ENCODE measurements around the gene TP53I13. TPM values are rescaled to one million over a fixed set of nuclear protein-coding genes. Genes with fewer than 3 reads are reported as not detected.

Gene TP53I13
- total and polyA plus RNA-seq, 4 experiments from 2014 or later, result 31.5 to 158 (median 98.1) TPM

DNA sequence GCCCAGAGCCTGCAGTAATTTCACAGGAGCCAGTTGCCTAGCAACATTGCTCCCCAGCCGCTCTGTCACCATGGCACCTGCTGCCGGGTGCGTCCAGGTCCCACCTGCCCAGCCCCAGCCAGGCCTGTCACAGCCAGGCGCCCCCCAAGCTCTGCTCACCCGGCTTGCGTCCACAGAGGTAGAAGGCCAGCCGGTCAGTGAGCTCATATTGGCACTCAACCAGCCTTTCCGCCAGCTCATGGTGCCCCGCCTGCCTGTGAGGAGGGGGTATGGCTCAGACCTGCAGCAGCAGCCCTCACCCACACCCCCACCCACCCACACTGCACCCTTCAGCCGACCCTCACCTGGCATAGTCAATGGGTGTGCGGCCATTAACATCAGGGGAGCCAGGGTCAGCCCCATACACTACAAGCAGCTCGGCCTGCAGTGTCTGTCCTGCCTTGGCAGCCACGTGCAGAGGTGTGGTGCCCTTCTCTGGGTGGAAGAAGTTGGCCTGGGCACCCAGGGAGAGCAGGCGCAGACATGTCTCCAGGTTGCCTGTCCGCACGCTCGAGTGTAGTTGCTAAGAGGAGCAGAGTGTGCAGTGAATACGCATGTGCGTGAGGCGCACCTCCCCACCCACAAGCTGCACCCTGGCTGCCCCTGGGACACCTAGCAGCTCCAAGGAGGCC is 13.2 kb downstream of the TP53I13 start:
- Mint-ChIP-seq H3K9me3 (no peaks in the 10 kb centered on the region), H3K27me3 (no peaks in the 10 kb centered on the region), H3K27ac (peak overlapping the region in 1 of 7 donors; percentile 13), H3K4me3 (no peak overlapping the region), H3K4me1 (peaks cover 17 to 46% (median 29%) of the 10 kb centered on the region in 4 donors), H3K36me3 (peaks cover 12 to 30% of the 10 kb centered on the region in 2 donors)
- Histone ChIP-seq H3K4me1 (ENCODE audit: insufficient read depth, low read length) (peaks cover 34% of the 10 kb centered on the region), H3K27me3 (ENCODE audit: insufficient read depth, low read length) (no peaks in the 10 kb centered on the region), H3K27ac (ENCODE audit: low read depth, low read length) (no peak overlapping the region), H3K9me3 (ENCODE audit: control insufficient read depth in 1 of 2, low read length in 2 of 2) (no peaks in the 10 kb centered on the region), H3K36me3 (ENCODE audit: insufficient read depth, low read length) (peaks cover 20% of the 10 kb centered on the region), H3K4me3 (ENCODE audit: low read length in 2 of 2) (no peak overlapping the region)
- ChIA-PET CTCF (ENCODE audit: partially characterized antibody) (interaction anchor here (0.8 to 28.5 kb wide), 11 partner anchors 11 to 437 kb away, joined by 3 to 523 read pairs (median 5); partner anchors contain the start of genes ANKRD13B, CORO6 and TP53I13), POLR2A (ENCODE audit: partially characterized antibody) (interaction anchor here (0.5 to 12.9 kb wide), 5 partner anchors 10 to 196 kb away, joined by 3 to 127 read pairs (median 21); partner anchors contain the start of genes ABHD15, ANKRD13B and TP53I13)
- intact Hi-C loops (cut with micrococcal nuclease), result loop anchor here (2.0 kb wide), 2 partner anchors 349 to 419 kb away; partner anchors contain the start of gene SSH2
- no peak for DNase-seq

GRCh38 chr17:29582254-29582765 is 13.8 kb downstream of the TP53I13 start:
- Histone ChIP-seq H3K27ac (ENCODE audit: low read depth, low read length) (no peak overlapping the region), H3K36me3 (ENCODE audit: insufficient read depth, low read length) (peaks cover 20% of the 10 kb centered on the region), H3K27me3 (ENCODE audit: insufficient read depth, low read length) (no peaks in the 10 kb centered on the region), H3K9me3 (ENCODE audit: control insufficient read depth in 1 of 2, low read length in 2 of 2) (no peaks in the 10 kb centered on the region), H3K4me1 (ENCODE audit: insufficient read depth, low read length) (peaks cover 40% of the 10 kb centered on the region), H3K4me3 (ENCODE audit: low read length in 2 of 2) (no peak overlapping the region)
- ChIA-PET CTCF (ENCODE audit: partially characterized antibody) (interaction anchor here (1.5 to 28.5 kb wide), 5 partner anchors 10 to 437 kb away, joined by 4 to 523 read pairs (median 34); partner anchors contain the start of genes ANKRD13B, CORO6 and TP53I13), POLR2A (ENCODE audit: partially characterized antibody) (interaction anchor here (3.5 to 12.9 kb wide), 3 partner anchors 9 to 34 kb away, joined by 21 to 127 read pairs (median 115); partner anchors contain the start of genes ABHD15, ANKRD13B and TP53I13)
- H3K4me1 Mint-ChIP-seq, result peaks cover 18 to 52% (median 33%) of the 10 kb centered on the region in 4 donors
- intact Hi-C loops (cut with micrococcal nuclease), result no loop called here
- H3K27me3 Mint-ChIP-seq, result no peaks in the 10 kb centered on the region
- no peak for DNase-seq
- H3K4me3 Mint-ChIP-seq, result no peak overlapping the region
- peaks cover 12 to 30% of the 10 kb centered on the region in 2 donors for H3K36me3 Mint-ChIP-seq
- peak overlapping the region in 3 of 7 donors; percentile 13 to 43 (median 23) for H3K27ac Mint-ChIP-seq
- no peaks in the 10 kb centered on the region for H3K9me3 Mint-ChIP-seq

DNA sequence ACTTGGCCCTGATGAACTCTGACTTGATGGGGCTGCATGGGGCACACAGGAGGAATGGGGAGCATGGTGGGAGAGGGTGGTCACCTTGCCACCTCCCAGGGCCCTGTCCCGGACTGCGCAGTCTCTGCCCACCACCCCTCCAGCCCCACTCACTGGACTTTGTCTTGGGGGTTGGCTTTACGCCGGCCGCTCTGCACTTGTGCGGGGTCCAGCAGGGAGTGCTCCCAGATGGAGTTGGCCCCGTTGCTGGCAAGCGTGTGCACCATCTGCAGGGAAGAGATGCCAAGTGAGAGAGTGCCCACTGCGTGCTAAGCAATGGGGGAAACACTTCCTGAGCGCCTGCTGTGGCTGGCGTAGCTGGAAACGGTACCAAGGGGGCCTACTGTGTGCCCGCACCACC is 14.3 kb downstream of the TP53I13 start:
- Histone ChIP-seq H3K9me3 (ENCODE audit: control insufficient read depth in 1 of 2, low read length in 2 of 2) (no peaks in the 10 kb centered on the region), H3K36me3 (ENCODE audit: insufficient read depth, low read length) (peaks cover 18% of the 10 kb centered on the region), H3K27me3 (ENCODE audit: insufficient read depth, low read length) (no peaks in the 10 kb centered on the region), H3K4me1 (ENCODE audit: insufficient read depth, low read length) (peaks cover 44% of the 10 kb centered on the region), H3K27ac (ENCODE audit: low read depth, low read length) (no peak overlapping the region), H3K4me3 (ENCODE audit: low read length in 2 of 2) (no peak overlapping the region)
- POLR2A ChIA-PET (ENCODE audit: partially characterized antibody), result interaction anchor here (3.5 to 12.9 kb wide), 3 partner anchors 9 to 33 kb away, joined by 21 to 127 read pairs (median 115); partner anchors contain the start of genes ABHD15, ANKRD13B and TP53I13
- no peaks in the 10 kb centered on the region for H3K9me3 Mint-ChIP-seq
- peak overlapping the region in 1 of 7 donors; percentile 18 for H3K27ac Mint-ChIP-seq
- peaks cover 12 to 28% of the 10 kb centered on the region in 2 donors for H3K36me3 Mint-ChIP-seq
- DNase-seq, result no peak
- peaks cover 23 to 57% (median 38%) of the 10 kb centered on the region in 4 donors for H3K4me1 Mint-ChIP-seq
- intact Hi-C loops (cut with micrococcal nuclease), result no loop called here
- no peak overlapping the region for H3K4me3 Mint-ChIP-seq
- H3K27me3 Mint-ChIP-seq, result no peaks in the 10 kb centered on the region
- CTCF ChIA-PET (ENCODE audit: partially characterized antibody), result interaction anchor here (8.2 to 28.5 kb wide), 2 partner anchors 10 to 34 kb away, joined by 105 to 523 read pairs; partner anchors contain the start of genes ANKRD13B and CORO6

DNA sequence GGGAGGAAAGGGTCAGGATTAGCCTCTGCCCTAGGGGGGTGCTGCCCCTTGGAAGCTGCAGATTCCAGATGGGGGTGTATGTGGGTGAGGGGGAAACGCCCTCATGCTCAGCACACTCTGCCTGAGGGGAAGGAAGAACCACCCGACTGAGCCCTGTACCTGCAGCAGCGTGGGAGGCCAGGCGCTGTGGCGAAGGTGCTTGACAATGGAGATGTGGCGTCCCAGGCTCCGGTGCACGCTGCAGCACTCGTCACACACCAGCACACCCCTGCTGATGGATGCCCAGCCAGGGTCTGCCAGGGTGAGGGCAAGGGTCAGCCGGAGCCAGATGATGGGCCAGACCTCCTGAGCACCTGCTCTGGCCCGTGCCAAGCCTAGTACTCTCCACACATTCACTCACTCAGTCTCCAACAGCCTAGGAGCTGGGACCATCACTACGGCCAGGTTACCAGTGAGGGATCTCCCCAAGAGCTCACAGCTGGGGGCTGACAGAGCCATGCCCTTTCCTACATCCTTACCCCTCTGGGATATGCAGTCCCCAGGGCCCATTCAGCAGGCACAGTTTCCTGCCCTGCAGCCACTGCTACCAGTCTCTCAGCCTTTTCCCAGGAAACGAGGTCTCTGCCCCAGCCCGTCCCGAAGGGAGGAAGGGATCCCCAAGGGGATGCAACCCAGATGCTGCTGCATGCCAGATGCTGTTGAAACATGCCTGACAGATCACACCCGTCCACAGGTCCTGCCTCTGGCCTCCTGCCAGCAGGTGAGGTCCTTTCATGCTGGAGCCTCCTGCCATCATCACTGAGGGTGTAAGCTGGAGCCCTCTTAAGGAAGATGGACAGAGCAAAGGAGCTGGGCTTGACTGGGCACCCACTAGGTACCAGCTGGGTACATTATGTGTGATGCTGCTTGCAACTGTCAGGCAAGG is 15.1 kb downstream of the TP53I13 start:
- Histone ChIP-seq H3K27me3 (ENCODE audit: insufficient read depth, low read length) (no peaks in the 10 kb centered on the region), H3K4me1 (ENCODE audit: insufficient read depth, low read length) (peaks cover 52% of the 10 kb centered on the region)

GRCh38 chr17:29584452-29585079 is 16.1 kb downstream of the TP53I13 start:
- peaks cover 53% of the 10 kb centered on the region for H3K4me1 ChIP-seq (ENCODE audit: insufficient read depth, low read length)
- Mint-ChIP-seq H3K27me3 (no peaks in the 10 kb centered on the region), H3K4me1 (peaks cover 28 to 66% (median 44%) of the 10 kb centered on the region in 4 donors), H3K9me3 (no peaks in the 10 kb centered on the region), H3K4me3 (peak overlapping the region in 5 of 8 donors; percentile 35 to 65 (median 54)), H3K27ac (peak overlapping the region; percentile 40 to 85 (median 64)), H3K36me3 (peaks cover 9 to 21% of the 10 kb centered on the region in 2 donors)
- peaks cover 6% of the 10 kb centered on the region for H3K36me3 ChIP-seq (ENCODE audit: insufficient read depth, low read length)
- H3K27me3 ChIP-seq (ENCODE audit: insufficient read depth, low read length), result no peaks in the 10 kb centered on the region
- intact Hi-C loops (cut with micrococcal nuclease), result loop anchor here (5.0 kb wide), 1 partner anchor 178 kb away; no protein-coding TSS in a partner anchor
- H3K9me3 ChIP-seq (ENCODE audit: control insufficient read depth in 1 of 2, low read length in 2 of 2), result no peaks in the 10 kb centered on the region
- no peak for DNase-seq
- peak overlapping the region; percentile 17 for H3K27ac ChIP-seq (ENCODE audit: low read depth, low read length)
- H3K4me3 ChIP-seq (ENCODE audit: low read length in 2 of 2), result no peak overlapping the region
- POLR2A ChIA-PET (ENCODE audit: partially characterized antibody), result interaction anchor here (10.7 to 12.9 kb wide), 2 partner anchors 16 to 32 kb away, joined by 115 to 127 read pairs; partner anchors contain the start of genes ABHD15 and TP53I13
- CTCF ChIA-PET (ENCODE audit: partially characterized antibody), result interaction anchor here (0.7 to 28.5 kb wide), 4 partner anchors 8 to 32 kb away, joined by 3 to 523 read pairs (median 54); partner anchors contain the start of genes ANKRD13B and CORO6

More for the DNA sequence above, 15.1 kb downstream of the TP53I13 start:
- no peak overlapping the region for H3K27ac ChIP-seq (ENCODE audit: low read depth, low read length)
- no peaks in the 10 kb centered on the region for H3K9me3 ChIP-seq (ENCODE audit: control insufficient read depth in 1 of 2, low read length in 2 of 2)
- no peaks in the 10 kb centered on the region for H3K9me3 Mint-ChIP-seq
- H3K4me3 ChIP-seq (ENCODE audit: low read length in 2 of 2), result no peak overlapping the region
- H3K36me3 ChIP-seq (ENCODE audit: insufficient read depth, low read length), result peaks cover 10% of the 10 kb centered on the region
- intact Hi-C loops (cut with micrococcal nuclease), result no loop called here
- H3K27ac Mint-ChIP-seq, result peak overlapping the region in 3 of 7 donors; percentile 41 to 85 (median 78)
- H3K36me3 Mint-ChIP-seq, result peaks cover 12 to 26% of the 10 kb centered on the region in 2 donors
- DNase-seq, result no peak
- H3K4me3 Mint-ChIP-seq, result peak overlapping the region in 3 of 8 donors; percentile 35 to 59 (median 36)
- no peaks in the 10 kb centered on the region for H3K27me3 Mint-ChIP-seq
- ChIA-PET CTCF (ENCODE audit: partially characterized antibody) (interaction anchor here (1.0 to 28.5 kb wide), 3 partner anchors 9 to 33 kb away, joined by 3 to 523 read pairs (median 105); partner anchors contain the start of genes ANKRD13B and CORO6), POLR2A (ENCODE audit: partially characterized antibody) (interaction anchor here (3.5 to 12.9 kb wide), 3 partner anchors 8 to 33 kb away, joined by 21 to 127 read pairs (median 115); partner anchors contain the start of genes ABHD15, ANKRD13B and TP53I13)
- H3K4me1 Mint-ChIP-seq, result peaks cover 28 to 65% (median 44%) of the 10 kb centered on the region in 4 donors
